HPDE6-E6E7 (cell line): ENCODE measurements around the gene YPEL1.

Source experiments
- DNase-seq: peaks from one replicate; pipeline ENCODE4 v3.0.0; 2011; ENCODE audit warnings: missing footprints; ENCODE audit errors: extremely low spot score

Gene YPEL1

DNA sequence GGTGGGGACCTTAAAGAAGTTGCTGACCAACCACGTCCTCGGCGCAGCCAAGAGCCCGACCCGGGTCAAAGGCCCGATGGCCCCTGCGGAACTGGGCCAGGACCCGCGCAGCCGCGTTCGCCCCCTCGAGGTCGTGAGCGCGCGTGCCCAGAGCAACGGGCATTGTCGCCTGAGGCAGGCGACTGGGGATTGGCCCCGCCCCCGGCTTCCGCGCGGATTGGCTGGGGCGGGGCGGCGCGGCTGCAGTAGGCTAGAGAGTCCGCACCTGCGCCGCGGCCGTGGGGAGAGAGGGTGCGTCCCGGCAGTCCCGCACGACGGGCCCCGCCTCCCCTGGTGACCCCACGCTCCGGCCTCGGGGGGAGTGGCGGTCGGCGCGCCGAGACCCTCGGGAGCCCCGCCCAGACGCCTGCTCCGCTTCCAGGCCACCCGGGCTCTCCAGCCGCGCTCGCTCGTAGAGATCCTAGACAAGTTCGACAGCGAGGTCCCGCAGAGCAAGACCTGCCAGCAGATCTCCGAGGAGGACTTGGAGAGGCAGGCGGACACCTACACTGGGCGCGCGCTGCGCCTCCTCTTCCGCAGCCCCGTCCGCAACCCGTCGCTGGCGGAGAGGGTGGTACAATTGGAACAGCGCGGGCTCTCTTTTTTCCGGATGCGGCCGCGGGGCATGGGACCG is 78.1 kb downstream of the YPEL1 start:
- DNase-seq, result no peak

- no peak for DNase-seq
Measured at GRCh38 chr22:21657020-21657359, 78.6 kb downstream of the YPEL1 start.

DNA sequence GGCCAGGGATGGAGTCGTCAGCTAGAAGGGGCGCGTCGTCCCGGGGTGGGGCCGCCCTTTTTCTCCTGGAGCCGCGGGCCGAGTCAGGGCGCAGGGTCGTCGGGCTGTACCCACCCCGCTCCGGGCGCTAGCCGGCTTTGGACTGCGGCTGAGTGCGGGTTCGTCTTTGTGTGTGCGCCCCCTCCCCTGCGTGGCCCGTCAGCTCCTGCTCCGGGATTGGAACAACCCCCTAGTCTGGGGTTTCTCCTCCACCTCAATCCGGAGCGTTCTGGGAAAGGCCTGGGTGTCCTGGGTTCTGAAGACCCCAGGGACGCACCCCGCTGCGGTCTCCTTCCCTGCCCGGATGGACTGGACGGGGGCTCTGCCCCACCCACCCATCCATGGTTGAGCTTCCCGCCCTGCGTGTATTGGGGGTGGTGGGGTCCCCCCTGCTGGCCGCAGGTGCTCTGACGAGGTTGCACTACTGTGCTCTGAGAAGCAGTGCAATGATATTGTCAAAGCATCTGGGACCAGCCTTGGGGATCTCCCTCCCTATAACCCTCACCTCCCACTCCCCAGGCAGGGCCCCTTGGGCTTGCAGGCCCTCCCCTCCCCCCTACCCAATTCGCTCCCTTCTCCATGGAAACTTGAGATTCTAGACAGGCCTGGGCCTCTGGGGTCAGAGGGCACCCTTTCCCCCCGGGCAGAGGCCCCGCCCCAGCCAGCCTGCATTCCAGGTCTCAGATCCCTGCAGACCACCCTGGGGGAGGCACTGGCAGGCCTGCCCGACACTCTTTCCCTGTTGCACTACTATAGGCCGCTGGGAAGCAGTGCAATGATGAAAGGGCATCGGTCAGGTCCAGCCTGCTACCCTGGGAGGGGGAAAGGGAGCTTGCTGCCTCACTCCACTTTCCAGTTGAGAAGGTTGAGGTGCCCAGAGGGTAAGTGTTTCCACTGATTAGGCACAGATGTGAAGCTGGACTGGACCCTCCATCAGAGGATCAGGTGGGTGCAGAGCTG is 82.7 kb downstream of the YPEL1 start:
- no peak for DNase-seq

DNA sequence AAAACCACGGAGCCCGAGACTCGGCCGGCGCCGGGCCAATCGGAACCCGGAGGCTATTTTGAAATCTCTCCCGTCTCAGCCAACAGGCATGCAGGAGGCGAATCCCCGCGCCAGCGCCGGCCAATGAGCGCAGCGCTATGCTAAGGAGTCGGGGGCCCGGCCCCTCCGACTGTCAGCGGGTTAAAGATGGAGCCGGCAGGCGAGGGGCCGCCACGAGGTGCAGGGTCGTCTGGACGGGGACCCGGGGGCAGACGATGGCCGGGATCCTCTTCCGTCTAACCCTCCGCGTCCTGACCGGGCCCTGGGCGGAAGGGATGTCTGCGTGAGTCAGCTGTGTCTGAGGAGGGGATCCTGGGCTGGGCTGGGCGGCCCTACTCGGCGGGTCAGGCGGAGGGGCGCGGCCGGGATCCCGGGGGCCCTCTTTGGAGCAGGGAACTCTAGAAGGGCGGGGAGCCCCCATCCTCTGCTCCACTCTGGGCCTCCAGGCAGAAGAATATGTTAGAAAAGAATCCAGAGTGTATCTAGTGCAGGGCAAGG is 83.5 kb downstream of the YPEL1 start:
- peak; percentile 85 for DNase-seq

DNA sequence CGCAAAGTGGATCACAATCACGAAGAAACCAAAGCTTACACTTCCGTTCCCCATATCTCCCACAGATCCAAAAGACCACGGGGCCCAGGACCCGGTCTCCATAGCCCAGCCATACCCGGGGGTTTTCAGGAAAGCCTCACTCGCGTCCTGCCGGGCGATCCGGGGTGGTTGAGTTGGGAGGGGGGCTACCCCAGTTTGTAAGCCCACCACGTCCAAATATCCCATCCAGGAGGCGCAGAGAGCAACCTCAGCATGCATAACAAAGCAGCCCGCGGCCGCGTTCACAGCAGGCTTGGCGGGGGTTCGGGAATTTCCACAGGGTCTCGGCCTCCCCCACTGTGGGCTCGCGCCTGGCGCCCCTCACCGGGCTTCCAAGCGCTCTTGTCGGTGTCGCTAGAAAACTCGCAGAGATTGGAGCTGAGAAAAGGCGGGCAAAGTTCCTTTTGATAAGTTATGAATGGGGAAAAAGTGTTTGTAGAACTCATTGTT is 84.0 kb downstream of the YPEL1 start:
- no peak for DNase-seq

DNA sequence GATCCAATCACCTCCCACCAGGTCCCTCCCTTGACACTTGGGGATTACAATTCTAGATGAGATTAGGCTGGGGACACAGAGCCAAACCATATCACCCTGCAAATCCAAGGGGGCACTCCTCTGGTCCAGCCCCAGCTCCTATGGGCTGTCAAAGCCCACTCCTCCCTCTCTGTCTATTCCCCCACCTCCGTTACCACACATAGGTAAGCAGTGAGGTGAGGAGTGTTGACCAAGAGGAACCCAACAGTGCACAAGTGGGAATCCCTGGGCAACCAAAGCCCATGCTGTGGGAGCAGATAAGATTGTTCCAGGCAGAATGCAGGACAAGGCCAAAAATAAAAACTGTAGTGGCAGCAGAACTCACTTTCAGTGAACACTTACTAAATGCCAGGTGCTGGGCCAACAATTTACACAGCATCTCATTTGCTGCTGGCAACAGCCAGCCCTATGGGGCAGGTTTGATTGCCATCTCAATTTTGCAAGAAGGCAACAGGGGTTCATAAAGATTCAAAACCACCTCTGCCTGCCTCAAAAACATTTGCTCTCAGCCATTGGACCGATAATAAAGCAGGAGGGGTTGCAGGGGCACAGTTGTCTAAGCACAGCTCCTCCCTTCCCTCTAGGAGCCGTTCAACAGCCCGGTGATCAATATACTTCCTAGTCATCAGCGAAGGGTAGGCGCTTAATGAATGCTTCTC is 84.6 kb downstream of the YPEL1 start:
- no peak for DNase-seq

GRCh38 chr22:21650280-21650679 is 85.3 kb downstream of the YPEL1 start:
- no peak for DNase-seq
